Colon (tissue), 2 donors: ENCODE data around the gene TYSND1.
"Not testable (repeated sequence)": the region's sequence is repeated elsewhere in the genome, so short reads cannot be mapped to it uniquely, and the experiment has no call there.

Experiments used
- FAIRE-seq: peaks from 2 replicates; lab custom pipeline; 2012; peaks lifted over from hg19 to GRCh38; lab: Jason Lieb, UNC
- donor health status: control.
- donor health status: control.

Gene TYSND1, protein sequence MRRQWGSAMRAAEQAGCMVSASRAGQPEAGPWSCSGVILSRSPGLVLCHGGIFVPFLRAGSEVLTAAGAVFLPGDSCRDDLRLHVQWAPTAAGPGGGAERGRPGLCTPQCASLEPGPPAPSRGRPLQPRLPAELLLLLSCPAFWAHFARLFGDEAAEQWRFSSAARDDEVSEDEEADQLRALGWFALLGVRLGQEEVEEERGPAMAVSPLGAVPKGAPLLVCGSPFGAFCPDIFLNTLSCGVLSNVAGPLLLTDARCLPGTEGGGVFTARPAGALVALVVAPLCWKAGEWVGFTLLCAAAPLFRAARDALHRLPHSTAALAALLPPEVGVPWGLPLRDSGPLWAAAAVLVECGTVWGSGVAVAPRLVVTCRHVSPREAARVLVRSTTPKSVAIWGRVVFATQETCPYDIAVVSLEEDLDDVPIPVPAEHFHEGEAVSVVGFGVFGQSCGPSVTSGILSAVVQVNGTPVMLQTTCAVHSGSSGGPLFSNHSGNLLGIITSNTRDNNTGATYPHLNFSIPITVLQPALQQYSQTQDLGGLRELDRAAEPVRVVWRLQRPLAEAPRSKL

DNA sequence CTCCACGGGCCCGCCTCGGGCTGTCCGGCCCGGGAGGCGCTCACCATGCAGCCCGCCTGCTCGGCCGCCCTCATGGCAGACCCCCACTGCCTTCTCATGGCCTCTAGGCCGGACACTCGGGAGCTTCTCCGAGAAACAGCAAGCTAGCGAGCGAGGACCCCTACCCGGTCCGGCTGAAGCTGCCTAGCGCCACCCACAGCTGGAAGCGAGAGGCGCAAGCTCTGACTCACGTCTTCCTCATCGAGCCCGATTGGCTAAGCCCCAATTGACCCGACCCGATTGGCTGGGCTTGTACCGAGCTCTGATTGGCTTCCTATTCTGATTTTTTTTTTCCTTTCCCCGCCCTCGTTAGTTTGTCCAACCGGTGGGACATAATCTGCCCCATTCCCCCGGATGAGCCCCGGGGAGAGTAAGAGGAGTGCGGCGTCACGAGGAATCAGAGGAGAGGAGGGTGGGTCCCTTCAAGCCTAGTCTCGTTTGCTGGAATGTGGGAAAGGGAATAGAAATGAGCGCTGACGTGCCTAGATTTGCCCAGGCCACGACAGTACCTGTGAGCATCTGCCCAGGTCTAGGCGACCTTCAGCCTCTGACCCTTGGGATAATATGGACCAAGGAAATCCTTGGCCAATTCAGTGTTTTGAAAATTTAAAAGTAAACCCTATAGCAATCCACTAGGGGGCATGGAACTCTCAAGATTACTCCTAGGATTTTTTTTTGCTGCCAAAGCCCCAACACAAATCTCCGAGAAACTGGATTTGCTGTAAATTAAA, at the start of gene TYSND1:
TSS of gene TYSND1 (minus strand) at position 212 of the 770 bp plus-strand sequence. CDS start at position 98, 114 bp downstream.
- FAIRE-seq: peak; percentile 58

DNA sequence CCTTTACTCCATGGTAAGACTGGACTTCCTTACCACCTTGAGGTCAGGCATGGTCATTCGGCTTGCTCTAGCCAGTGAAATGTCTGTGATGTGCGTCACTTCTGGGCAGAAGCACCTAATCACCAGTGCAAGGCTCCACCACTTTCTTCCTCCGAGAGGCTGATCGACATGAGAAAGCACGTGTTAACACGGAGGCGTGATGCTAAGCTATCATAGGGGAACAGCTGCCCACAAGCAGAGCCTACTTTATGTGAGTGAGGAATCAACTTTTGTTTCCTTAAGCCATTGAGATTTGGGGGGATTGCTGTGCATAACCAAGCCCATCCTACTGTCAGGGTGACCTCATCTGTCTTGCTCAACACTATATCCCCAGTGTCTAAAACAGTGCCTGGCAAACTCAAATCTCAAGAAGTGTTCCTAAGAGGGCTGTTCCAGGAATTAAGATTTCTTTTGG, 46.9 kb upstream of the TYSND1 start:
- no peak for FAIRE-seq

DNA sequence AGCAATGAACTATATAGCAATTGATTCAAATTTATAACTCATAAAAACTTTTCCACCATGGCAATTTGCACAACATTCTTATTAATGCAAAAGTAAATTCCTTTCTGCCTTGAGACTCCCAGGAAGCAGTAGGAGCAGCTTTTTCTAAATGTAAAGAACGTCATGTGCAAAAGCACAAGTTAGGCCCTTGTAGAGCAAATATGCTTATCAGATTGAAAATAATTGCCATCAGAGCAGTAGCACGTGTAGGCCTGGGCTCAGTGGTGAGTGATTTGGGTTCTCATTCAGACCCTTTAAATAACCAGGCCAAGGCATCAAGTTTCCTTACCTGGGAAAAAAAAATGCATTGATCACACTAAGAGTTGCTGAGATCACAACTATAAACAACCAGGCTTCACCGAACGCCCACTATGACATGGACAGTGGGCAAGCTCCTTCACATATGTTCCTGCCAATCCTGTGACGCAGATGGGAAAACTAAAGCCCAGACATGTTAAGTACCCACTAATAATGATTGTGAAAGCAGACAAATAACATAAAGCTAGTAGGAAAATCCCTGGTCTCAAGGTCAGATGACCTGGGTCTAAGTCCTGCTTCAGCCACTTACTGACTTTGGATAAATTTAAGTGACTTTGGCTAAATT, 45.9 kb upstream of the TYSND1 start:
- FAIRE-seq: no peak

DNA sequence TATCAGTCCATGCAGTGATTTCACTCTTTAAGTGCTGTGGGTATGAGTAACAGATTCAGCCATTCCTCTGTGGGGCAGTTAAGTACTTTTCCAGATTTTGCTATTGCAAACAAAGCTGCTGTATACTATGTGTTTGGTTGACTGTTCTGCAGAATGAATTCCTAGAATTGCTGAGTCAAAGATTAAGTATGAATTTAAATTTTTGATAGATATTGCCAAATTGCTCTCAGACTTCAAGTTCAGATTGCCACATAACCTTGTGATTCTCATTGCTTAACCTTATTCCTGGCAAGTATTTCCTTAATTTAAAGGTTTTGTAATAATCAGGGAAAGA, 45.4 kb upstream of the TYSND1 start:
- no peak for FAIRE-seq

DNA sequence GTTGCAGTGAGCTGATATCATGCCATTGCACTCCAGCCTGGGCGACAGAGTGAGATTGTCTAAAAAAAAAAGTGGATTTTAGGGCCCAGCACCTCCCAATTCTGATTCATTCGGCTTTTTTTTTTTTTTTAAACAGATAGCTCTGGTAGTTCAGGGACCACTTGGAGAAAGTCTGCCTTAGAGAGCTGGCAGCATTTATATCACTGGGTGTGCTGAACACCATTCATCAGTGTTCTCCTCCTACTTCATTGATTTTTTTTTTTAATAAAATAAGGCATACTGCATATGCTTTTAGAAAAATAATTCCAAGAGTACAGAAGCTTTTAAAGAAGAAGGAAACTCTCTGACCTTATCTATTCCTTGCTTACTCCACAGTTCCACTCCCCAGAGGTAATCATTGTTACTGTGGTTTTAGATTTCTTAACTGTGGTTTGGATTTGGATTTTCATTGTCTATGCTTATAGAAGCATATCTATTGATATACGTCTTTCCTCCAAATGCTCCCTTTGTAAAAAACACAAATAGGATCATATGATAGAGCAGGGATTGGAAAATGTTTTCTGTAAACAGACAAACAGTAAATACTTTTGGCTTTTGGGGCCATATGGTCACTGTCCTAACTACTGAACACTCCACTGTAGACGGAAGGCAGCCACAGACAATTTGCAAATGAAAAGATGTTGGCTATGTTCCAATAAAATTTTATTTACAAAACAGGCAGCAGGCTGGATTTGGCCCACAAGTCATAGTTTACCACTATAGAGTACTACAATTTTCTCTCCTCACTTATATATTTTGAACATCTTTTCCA, 44.9 kb upstream of the TYSND1 start:
- FAIRE-seq: no peak

DNA sequence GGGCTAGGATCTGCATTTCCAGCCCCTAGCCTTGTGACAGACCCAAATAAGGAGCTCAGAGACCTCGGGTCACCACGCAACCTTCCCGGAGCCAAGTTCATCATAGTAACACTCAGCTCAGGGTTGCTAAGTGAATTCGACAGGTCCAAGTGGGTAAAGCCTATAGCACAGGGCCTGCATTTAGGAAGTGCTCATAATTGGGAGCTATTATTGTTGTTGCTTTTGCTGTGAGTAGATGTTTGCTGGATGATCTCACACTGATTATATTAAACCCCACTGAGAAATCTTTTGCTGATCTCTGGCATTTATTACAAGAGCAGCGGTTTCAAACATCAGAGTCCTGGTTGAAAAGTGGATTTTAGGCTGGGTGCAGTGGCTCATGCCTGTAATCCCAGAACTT, 44.1 kb upstream of the TYSND1 start:
- no peak for FAIRE-seq

DNA sequence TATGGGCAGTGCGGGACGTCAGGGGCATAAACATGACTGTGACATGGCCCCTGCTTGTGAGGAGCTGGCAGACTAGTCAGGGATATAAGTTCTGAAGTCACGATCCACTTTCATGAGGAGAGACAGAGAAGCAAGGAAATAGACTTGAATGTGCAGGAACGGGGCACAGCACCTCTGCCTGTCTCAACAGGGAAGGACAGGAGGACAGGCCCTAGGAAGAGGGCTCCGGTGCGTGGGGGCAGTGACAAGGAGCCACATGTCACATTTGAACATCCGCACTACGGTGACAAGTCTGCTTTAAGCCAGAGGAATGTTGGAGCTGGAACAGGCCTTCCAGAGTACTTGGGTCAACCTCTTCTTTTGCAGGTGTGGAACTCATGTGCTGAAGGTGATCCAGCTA, 43.6 kb upstream of the TYSND1 start:
- no peak for FAIRE-seq

DNA sequence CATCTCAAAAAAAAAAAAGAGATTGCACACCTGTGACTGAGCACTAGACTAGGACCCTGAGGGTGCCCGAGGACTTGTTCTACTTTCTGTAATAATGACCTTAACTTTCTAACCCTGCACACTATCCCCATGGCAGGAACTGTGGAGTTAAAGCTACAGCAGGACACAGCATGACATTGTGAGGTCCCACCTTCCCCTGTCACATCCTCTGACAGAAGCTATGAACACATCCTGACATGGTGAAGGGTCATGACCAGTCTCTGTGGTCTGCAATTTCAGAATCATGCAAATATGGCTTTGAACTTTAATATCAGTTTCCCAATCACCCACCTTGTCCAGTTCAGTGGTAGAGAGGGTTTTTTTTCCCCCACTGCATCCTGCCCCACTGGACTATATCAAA, 42.3 kb upstream of the TYSND1 start:
- no peak for FAIRE-seq

DNA sequence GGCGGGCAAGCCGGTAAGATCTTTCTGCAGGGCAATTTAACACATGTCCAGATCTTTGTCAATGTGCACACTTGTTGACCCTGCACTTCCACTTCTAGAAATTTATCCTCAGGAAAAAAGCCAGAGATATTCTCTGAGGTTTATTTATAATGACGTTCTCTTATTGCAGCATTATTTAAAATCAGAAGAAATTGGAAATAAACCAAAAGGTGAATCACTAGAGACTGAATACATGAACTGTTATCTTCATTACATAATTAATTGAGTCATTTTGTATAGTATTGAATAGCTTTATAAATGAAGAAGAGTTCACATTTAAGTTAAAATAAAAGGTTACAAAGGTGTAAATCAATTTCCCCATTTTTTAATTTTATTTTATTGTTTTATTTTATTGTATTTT, 40.1 kb upstream of the TYSND1 start:
- no peak for FAIRE-seq

DNA sequence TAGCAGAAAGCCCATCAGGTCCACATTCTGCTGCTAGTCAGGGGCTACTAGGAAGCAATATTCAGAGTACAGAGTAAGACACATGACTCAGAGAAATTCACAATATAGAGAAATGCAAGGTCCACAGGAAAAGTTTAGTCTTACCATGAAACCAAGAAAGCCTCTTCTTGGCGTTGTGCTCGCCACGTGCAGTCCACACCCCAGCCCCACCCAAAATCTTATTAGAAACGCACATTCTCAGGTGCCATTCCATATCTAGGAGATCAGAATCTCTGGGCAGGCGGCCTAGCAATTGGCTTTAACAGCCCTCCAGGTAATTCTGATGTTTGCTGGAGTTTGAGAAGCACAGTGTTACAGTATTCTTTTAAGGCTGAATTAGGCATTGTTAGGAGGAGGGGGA, 39.6 kb upstream of the TYSND1 start:
- no peak for FAIRE-seq

DNA sequence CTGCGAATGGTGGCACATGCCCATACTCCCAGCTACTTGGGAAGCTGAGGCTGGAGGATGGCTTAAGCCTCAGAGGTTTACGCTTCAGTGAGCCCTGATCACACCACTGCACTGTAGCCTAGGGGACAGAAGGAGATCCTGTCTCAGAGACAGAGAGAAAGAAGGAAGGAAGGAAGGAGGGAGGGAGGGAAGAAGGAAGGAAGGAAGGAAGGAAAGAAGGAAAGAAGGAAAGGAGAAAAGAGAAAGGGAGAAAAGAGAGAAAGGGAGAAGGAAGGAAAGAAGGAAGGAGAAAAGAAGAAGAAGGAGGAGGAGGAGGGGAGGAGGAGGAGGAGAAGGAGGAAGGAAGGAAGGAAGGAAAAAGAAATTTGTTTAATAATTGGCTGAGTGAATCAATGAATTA, 36.8 kb upstream of the TYSND1 start:
- no peak for FAIRE-seq

DNA sequence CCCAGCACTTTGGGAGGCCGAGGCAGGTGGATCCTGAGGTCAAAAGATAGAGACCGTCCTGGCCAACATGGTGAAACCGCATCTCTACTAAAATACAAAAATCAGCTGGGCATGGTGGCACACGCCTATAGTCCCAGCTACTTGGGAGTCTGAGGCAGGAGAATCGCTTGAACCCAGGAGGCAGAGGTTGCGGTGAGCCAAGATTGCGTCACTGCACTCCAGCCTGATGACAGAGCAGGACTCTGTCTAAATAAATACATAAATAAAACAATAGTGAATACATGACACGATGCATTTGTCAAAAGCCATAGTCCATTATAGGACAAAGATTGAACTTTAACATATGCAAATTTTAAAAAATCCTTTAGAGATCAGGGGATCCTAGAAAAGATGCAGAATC, 32.7 kb upstream of the TYSND1 start:
- FAIRE-seq: not testable (repeated sequence)

DNA sequence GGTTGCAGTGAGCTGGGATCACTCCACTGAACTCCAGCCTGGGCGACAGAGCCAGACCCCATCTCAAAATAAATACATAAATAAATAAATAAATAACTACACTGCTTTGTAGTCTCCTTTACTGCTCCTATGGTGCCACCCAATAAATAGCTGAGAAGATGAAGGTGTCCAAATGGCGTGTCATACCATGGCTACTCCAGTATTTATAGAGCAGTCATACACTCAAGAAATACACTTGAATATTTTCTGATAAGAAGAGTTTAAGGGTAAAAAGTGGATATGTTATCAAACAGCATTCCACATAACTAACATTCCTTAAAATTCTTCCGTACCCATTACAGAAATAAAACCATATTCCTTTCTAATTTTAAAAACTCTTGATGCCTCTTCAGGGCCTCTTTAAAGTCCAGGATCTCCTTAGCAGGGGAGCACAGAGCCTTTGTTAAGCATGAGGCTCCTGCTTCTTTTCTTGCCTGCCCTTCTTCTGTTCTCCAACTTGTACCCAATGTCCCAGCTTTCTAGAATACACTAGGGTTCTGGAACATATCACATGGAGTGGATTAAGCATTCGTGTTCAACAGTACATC, 31.7 kb upstream of the TYSND1 start:
- FAIRE-seq: no peak

DNA sequence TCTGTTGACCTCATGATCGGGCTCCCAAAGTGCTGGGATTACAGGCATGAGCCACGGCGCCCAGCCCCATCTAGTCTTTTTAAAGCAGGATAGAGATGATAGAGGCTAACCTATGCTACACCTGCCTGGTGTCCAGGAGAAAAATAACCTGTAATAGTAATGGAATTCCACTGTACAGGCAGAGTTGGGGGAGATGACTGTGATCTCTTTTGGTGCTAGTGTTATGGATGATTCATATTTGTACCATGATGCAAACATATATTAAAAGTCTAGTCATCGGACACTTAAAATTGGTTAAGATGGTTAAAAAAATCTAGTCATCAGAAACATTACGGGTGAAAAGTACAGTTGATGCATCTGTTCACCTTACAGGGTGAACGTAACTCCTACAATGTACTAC, 29.9 kb upstream of the TYSND1 start:
- FAIRE-seq: no peak

DNA sequence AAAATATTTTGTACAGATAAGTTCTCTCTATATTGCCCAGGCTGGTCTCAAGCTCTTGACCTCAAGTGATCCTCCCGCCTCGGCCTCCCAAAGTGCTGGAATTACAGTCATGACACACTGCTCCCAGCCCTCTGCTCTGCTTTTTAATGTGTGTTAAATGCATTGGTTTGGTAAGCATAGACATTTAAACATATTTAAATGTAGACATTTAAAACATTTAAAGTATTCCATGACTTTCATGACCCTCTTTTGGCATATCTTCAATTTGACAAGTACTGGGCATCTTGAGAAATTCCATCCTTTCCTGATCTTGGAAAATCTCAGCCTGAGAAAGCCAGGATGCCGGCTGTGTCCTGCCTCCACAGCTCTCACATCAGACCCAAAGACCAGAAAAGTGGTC, 29.0 kb upstream of the TYSND1 start:
- FAIRE-seq: no peak

DNA sequence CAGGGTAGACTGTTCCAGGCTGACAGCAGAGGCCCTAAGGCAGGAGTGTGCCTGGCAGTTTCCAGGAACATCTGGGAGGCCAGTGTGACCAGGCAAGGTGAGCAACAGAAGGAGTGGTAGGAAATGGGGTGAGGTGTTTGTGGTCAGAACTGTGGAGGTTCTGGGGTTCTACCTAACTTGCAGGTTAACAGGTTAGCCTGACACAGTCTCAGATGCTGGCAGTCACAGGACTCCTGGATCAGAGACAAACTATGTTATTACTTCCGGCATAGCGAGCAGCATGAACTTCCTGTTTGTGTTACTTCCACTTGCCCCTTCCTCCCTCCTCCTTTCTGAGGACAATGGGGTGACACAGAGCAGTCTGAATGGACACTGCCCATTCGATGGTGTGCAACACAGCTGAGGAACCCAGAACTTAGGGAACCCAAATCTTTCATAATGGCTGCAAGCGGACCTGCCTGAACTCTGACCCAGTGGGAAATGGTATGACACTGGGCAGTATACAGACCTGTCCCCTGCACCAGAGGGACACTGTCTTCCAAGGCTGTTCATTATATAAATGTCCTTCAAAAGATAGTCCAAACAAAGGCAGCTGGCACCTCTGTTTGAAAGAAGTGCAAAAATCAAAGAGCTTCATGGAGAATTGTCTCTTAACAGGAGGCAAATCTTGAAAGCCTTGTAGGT, 27.7 kb upstream of the TYSND1 start:
- FAIRE-seq: no peak

DNA sequence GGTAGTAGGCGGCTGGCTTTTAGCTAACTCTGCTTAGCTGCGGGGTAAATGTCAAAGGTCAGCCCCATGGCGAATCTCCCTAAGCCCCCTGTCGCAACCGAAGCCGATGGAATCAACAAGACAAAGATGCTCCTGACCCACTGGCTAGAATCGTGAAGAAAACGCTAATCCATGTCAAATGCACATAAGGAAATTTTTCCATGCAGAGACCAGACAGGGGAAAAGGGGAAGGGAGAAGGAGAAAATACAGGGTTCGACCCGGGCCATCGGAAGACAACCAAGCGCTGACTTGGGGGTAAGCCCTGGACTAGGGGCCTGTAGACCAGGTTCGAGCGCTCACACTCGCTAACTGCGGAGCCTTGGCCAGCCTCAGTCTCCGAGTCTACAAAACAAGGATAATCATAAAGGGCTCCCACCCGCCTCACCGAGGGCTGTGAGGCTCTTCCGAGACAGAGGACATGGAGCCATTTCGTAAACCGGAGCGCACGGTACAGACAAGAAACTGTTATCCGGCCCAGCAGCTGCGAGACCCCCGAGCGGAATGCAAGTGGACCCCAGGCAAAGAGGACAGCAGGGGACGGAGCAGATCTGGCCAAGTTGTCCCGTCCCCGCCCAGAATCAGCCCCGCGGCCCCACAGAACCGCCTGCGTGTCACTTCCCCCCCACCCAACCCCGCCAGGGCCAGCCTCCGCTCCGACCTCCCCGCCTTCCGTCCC, 23.3 kb upstream of the TYSND1 start:
- FAIRE-seq: no peak

DNA sequence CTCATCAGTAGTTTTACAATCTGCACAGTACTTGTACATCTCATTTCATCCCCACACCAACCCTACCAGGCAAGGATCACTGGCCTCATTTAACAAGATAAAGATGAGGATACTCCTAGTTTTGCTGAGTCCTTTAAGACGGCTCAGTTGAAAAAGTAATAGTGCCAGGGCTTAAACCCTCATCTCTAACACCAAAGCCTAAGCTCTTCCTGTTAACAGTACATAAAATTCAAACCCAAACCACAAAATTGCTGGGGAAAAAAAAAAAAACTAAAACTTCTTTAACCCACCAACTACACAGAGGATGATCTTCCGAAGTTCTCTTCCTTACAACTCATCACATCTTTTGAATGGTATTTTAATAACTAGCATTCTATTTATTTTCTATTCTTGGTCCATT, 22.5 kb upstream of the TYSND1 start:
- FAIRE-seq: no peak

DNA sequence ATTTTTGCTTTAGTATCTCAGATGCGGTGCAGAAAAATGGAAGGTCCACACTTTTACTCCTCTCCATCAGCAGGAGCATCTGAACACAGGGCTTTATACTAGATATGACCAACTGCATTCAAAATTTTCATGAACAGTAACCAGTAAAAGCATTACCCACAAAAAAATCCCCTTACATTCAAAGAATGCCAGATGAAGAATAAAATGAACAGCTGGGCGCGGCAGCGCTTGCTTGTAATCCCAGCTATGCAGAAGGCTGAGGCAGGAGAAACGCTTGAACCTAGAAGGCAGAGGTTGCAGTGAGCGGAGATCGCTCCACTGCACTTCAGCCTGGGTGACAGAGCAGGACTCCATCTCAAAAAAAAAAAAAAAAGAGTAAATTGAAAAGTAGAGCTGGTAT, 20.7 kb upstream of the TYSND1 start:
- FAIRE-seq: no peak

DNA sequence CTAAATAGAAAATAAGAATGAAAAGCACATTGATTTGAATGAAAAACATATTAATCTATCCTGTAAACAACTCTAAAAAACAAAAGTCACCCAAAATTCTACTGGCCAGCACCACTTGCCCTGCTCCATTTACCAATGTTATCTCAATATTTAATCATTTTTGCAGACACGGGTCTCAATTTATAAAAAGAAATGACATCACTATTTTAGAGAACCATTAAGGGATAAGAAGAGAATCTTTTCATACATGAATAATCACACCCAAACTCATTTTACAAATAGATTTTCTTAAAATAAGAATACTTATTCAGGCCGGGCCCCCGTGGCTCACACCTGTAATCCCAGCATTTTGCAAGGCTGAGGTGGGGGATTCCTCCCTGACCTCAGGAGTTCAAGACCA, 19.9 kb upstream of the TYSND1 start:
- no peak for FAIRE-seq
